A673 (cell line): ENCODE data around the gene CFAP97D2.

Experiments used
- EZH2 ChIP-seq: fragments of 200-600 bp; sonication (generic); IDR thresholded peaks from 2 replicates; pipeline ENCODE4 v1.6.1; 2017; ENCODE audit warnings: borderline replicate concordance, low read depth, mild to moderate bottlenecking, mixed read lengths, antibody characterized with exemption, low read length; ENCODE audit not compliant: poor library complexity, severe bottlenecking
- TF ChIP-seq, protein P1 (sequence below): fragments of 300-800, 200-600 bp; sonication (generic); conservative IDR thresholded peaks from 2 replicates; pipeline ENCODE4 v1.5.1; 2017; ENCODE audit warnings: low read depth, mild to moderate bottlenecking, antibody characterized with exemption, low read length, moderate library complexity, mixed read lengths

DNA sequence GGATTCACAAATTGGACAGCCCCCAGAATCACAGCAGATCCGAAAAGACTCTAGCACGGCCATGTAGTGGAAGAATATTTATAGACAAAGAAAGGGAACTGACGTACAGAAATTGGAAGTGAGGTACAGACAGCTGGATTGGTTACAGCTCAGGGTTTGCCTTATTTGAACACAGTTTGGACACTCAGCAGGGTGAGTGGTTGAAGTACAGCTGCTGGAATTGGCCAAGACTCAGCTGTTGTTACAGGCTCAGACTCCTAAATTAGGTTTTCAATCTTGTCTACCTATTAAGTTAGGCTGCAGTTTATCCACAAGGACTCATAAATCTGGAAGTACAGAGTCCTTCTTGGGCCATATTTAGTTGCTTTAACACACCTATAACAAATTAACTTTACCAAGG is 5.8 kb upstream of the CFAP97D2 start:
- no peak for TF ChIP-seq EZH2
- TF ChIP-seq, protein P1, sequence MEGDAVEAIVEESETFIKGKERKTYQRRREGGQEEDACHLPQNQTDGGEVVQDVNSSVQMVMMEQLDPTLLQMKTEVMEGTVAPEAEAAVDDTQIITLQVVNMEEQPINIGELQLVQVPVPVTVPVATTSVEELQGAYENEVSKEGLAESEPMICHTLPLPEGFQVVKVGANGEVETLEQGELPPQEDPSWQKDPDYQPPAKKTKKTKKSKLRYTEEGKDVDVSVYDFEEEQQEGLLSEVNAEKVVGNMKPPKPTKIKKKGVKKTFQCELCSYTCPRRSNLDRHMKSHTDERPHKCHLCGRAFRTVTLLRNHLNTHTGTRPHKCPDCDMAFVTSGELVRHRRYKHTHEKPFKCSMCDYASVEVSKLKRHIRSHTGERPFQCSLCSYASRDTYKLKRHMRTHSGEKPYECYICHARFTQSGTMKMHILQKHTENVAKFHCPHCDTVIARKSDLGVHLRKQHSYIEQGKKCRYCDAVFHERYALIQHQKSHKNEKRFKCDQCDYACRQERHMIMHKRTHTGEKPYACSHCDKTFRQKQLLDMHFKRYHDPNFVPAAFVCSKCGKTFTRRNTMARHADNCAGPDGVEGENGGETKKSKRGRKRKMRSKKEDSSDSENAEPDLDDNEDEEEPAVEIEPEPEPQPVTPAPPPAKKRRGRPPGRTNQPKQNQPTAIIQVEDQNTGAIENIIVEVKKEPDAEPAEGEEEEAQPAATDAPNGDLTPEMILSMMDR = no peak
